Measurements from ENCODE around the gene ERICH6B. TPM values are rescaled to one million over a fixed set of nuclear protein-coding genes. Genes with fewer than 3 reads are reported as not detected.
"Not testable (repeated sequence)": the region's sequence is repeated elsewhere in the genome, so short reads cannot be mapped to it uniquely, and the experiment has no call there.

ERICH6B gene
- total RNA-seq: not detected

DNA sequence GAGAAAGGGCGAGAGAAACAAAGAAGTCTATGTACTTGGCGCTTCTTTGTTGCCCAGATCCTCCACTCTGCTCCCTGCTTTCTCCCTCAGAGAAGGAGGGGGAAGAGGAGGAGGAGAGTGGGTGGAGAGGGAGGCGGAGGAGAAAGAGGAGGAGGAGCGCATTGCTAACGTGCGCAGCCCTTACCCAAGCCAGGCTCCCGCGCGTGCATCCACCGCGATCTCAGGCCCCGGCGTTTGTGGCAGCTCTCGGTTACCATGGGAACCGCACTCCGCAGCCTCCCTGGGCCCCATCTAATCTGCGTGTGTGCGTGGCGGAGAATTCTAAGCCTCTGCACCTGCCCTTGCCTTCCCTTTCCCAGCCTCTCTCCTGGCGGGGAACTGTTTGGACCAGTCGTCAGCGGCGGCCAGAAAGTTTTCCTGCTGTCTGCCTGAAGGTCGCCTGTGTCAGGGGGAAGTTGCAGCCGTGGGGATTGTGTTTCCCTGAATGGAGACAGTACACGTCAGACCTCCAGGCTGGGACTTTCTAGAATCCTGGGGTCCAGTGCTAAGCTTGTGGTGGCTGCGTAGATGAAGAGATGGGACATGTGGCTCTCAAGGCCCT is at the start of gene ERICH6B:
TSS of gene ERICH6B (minus strand) at position 239 of the 601 bp plus-strand sequence. CDS start 18,734 bp downstream, outside the sequence.
- no peak for DNase-seq (ENCODE audit: low spot score)

DNA sequence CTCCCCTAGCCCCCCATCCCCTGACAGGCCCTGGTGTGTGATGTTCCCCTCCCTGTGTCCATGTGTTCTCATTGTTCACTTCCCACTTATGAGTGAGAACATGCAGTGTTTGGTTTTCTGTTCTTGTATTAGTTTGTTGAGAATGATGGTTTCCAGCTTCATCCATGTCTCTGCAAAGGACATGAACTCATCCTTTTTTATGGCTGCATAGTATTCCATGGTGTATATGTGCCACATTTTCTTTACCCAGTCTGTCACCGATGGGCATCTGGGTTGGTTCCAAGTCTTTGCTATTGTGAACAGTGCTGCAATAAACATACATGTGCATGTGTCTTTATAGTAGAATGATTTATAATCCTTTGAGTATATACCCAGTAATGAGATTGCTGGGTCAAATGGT is 47.4 kb upstream of the ERICH6B start:
- not testable (repeated sequence) for DNase-seq (ENCODE audit: low spot score)

DNA sequence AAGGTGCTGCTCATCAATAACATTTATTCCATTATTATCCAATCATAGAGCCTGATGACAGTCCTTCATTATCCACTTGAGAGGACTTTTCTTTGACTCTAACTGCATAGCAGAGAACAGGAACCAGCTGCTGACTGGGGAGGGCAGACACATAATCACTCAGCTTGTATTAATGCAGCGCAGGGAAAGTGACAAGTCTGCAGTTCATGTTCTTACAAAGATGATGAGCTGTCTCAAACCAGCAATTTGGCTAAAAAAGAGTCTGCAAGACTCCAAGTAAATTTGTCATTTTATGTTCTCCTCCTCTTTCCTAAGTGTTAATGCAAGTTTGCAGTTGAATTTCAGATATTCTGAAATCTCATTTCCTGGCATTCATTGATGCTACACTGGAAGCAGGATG is 46.6 kb upstream of the ERICH6B start:
- DNase-seq (ENCODE audit: low spot score): no peak

DNA sequence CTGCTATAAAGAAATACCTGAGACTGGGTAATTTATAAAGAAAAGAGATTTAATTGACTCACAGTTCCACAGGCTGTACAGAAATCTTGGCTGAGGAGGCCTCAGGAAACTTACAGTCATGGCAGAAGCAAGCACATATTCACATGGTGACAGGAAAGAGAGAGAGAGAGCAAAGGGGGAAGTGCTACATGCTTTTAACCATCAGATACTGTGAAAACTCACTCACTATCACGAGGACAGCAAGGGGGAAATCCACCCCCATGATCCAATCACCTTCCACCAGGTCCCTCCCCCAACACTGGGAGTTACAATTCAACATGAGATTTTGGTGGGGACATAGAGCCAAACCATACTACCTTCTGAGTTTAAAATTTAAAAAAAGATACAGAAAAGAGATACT is 44.9 kb upstream of the ERICH6B start:
- not testable (repeated sequence) for DNase-seq (ENCODE audit: low spot score)

DNA sequence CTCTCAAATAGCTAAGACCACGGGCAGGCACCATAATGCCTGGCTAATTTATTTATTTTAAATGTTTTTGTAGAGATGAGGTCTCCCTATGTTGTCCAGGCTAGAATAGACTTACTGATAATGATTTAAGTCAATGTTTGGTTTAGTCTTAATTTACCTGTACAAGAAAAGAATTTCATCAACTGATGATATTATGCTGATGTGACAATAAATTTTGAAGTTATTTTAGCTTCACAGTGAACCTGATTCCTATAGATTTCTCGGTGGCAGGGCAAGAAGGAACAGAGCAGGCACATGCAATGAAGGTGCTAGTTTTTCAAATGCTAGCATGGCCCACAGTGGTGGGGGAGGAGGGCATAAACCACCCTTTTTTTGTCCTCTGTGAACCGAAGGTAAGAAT is 44.0 kb upstream of the ERICH6B start:
- no peak for DNase-seq (ENCODE audit: low spot score)

DNA sequence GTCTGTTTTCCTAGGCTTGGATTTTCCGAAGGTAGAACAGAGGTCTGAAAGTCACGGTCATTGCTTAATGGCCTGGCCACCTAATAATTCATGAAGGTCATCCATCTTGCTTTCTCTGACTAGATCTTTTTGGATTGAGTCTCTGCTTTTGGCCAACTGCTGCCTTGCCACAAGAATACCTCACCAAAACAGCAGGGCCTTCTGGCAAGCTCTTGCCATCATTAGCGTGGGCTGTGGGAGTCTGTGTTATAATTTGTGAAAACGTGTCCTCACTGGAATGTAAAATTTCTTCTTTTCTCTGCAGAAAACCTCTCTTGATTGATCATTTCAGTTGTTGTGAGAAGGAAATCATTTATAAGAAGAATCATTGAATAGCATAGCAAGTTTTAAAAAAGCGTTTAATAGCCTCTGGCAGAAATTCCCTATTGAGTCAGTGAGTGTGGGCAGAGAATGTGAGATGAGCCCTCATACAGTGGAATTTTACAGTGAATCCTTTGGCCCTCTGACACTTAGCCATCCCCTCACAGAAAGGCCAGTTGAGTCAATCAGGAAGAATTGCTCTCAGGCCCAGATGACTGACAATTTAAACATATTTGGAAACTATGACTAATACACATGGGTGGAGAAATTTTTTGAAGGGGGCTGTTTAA is 43.2 kb upstream of the ERICH6B start:
- no peak for DNase-seq (ENCODE audit: low spot score)

DNA sequence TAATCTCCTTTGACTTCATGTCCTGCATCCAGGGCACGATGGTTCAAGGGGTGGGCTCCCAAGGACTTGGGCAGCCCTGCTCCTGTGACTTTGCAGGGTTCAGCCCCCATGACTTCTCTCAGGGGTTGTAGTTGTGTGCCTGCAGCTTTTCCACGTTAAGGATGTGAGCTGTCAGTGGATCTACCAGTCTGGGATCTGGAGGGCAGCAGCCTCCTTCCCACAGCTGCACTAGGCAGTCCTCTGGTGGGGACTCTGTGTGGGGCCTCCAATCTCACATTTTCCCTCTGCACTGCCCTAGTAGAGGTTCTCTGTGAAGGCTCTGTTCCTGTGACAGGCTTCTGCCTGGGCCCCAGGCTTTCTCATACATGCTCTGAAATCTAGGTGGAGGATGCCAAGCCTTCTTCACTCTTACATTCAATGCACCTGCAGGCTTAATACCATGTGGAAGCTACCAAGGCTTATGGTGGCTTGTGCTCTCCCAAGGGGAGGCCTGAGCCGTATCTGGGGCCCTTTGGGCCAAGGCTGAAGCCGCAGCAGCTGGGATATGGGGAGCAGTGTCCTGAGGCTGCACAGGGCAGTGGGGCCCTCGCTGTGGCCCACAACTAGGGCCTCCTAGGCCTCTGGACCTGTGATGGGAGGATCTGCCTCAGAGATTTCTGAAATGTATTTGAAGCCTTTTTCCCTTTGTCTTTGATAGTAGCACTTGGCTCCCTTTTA is 39.3 kb upstream of the ERICH6B start:
- DNase-seq (ENCODE audit: low spot score): no peak

DNA sequence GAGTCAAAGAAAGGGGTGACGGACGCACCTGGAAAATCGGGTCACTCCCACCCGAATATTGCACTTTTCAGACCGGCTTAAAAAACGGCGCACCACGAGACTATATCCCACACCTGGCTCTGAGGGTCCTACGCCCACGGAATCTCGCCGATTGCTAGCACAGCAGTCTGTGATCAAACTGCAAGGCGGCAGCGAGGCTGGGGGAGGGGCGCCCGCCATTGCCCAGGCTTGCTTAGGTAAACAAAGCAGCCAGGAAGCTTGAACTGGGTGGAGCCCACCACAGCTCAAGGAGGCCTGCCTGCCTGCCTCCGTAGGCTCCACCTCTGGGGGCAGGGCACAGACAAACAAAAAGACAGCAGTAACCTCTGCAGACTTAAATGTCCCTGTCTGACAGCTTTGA is 29.7 kb upstream of the ERICH6B start:
- DNase-seq (ENCODE audit: low spot score): not testable (repeated sequence)

DNA sequence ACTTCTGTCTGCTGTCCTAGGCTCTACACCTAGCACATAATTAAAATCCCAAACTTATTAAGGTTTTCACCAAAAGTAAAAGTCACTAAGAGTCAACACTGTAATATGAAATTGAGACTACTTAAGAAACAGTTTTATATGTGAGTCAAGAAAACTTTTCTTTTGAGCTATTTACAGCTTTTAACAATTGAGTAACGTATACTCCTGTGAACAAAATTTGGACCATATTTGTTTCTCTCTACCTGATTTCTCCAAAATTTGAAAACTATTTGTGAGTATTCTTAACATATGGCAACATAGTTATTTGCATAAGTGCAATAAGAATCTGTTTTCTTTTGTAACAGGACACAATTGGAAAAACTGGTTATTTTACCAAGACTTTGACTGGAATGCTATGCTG is 26.6 kb upstream of the ERICH6B start:
- DNase-seq (ENCODE audit: low spot score): not testable (repeated sequence)

DNA sequence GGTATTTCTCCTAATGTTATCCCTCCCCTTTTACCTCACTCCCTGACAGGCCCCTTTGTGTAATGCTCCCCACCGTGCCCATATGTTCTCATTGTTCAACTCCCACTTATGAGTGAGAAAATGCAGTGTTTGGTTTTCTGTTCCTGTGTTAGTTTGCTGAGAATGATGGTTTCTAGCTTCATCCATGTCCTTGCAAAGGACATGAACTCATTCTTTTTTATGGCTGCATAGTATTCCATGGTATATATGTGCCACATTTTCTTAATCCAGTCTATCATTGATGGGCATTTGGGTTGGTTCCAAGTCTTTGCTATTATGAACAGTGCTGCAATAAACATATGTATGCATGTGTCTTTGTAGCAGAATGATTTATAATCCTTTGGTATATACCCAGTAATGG is 19.8 kb upstream of the ERICH6B start:
- DNase-seq (ENCODE audit: low spot score): not testable (repeated sequence)

DNA sequence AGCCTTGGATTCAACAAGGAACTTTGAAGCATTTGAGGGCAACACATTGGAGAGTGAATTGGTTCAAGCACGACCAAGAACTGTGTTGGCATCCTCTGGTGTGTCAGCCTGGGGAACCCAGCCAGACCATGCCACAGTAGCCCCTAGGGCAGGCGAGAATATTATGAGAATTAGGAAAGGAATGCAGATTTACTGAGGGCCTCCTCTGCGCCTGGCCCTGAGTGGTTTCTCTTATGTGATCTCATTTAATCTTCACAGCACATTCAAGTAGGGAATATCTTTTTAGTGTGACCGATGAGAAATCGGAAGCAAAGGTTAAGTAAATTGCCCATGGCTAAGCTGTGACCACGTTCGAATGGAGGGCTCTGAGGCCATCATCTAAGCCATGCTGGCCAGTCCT is 15.3 kb upstream of the ERICH6B start:
- DNase-seq (ENCODE audit: low spot score): no peak

DNA sequence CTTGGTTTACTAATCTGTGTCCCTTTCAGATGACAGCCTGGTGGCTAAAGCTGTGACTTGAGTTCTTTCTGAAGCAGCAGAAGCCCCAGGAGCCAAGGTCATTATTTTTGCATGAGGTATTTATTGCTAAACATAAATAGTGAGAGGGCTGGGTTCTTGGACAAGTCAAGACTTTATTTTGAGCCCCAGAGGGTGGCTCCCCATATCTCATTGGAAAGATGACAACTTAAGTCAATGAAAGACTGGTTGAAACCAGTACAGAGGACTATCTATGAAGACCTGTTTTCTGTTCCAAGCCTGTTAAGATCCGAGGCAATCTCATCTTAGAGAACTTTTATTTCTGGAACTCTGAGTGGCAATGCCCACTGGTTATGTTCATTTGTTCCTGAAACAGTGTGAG is 14.4 kb upstream of the ERICH6B start:
- no peak for DNase-seq (ENCODE audit: low spot score)

DNA sequence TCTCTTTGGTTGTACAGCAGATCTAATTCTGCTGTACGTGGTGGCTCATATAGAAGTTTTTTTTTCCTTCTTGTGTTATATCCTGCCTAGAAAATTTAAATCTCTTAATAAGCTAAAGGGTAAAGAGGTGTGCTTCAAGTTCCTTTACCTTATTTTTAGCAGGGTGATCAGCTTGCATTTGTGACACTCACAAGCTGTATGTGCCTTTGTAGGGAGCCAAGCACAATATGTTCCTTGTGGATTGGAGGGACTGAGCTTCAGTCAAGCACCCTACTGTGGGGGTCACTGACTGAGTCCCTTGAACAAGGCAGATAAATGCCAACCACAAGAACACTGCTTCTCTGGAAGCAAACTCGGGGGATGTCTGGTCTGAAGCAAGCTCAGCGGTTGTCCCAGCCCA is 12.6 kb upstream of the ERICH6B start:
- DNase-seq (ENCODE audit: low spot score): no peak

DNA sequence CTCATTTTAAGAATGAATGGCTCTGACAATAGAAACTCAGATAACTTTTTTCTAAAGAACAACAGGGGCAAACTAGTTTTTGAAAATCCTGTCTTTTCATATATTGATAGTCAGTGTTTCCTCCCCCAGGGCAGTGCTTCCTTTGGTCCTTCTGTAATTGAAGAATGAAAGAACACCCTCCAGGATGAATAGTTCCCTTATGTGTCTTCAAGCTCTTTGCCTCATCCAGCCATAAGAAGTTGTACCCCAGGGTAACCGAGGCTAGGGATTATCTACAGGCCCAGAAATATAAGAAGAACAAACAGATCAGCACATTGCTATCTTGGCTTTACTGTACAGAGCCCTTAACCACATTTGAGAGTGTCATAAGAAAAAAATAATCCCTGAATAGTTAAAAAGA is 12.1 kb upstream of the ERICH6B start:
- no peak for DNase-seq (ENCODE audit: low spot score)

DNA sequence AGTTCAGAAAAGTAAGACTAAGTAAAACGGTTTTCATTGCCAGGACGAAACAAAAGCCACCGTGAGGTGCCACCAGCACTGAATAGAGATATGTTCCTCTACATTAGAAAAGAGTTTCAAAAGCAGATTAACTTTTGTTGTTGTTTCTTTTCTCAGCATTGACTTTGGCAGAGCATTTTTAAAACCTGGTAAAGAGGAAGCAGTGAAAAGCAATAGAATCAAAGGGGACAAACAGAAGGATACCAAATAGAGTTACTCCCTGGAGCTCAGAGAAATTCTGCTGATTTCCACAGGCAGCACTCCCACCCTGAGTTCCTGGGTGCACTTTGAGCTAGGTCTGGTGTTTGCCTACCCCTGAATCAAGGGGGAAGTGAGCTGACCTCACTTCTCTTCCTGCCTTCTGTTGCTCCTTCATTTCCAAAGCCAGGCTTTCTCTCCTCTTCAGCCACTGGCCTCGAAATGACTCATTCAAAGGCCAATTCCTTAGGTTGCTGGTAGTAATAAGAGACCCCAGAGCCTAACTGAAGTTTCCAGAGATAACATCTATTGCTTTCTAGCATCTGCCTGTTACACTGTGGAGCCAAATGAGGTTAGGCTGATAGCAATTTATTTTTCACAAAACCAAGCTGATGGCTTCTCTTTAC is 11.3 kb upstream of the ERICH6B start:
- DNase-seq (ENCODE audit: low spot score): no peak

DNA sequence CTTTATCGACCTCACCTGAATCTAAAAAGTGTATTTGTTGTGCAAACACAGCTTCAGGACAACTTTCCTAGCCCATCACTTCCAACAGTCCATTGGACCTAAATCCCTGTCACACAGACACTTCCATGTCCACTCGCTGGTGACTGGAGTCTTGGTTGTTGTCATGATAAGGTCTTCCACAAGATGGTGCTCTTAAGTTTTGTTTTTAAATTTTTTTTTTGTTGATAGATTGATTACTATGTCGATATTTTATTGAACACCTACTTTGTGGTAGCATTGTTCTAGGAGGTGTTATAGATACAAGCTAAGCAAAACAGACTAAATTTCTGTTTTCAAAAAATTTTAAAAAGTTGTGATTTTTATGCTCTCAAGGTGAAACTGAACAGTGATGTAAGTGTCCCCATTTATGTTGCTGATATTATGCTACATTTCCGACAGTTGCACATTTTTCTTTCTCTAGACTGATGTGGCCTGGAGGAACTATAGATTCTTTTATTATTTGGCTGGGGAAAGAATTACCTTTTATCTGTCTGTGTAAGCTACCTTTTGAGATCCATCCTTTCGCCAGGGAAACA is 8.1 kb upstream of the ERICH6B start:
- no peak for DNase-seq (ENCODE audit: low spot score)

DNA sequence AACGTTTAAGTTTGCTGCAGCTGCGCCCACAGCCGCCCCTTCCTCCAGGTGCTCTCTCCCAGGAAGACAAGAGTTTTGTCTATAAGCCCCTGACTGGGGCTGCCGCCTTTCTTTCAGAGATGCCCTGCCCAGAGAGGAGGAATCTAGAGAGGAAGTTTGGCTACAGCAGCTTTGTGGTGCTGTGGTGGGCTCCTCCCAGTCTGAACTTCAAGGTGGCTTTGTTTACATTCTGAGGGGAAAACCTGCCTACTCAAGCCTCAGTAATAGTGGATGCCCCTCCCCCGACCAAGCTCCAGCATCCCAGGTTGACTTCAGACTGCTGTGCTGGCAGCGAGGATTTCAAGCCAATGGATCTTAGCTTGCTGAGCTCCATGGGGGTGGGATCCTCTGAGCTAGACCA is 6.4 kb upstream of the ERICH6B start:
- DNase-seq (ENCODE audit: low spot score): no peak

DNA sequence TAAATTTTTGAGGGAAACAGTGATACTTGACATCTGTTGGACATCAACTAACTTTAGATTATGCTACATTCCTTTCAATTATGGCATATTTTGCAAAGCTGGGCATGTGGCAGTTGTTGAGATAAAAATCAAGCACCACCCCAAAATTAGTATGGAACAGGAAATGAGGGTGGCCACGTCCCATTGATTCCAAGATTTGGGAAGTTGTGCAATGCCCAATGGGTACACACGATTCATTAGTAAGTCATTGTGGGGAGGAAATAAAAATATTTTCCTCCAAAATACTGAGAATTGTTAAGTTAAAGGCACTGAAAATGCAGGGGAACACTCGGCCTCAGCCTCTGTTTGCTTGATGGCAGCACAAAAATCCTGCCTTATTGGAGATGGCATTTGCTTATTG is 7.6 kb downstream of the ERICH6B start:
- no peak for DNase-seq (ENCODE audit: low spot score)

DNA sequence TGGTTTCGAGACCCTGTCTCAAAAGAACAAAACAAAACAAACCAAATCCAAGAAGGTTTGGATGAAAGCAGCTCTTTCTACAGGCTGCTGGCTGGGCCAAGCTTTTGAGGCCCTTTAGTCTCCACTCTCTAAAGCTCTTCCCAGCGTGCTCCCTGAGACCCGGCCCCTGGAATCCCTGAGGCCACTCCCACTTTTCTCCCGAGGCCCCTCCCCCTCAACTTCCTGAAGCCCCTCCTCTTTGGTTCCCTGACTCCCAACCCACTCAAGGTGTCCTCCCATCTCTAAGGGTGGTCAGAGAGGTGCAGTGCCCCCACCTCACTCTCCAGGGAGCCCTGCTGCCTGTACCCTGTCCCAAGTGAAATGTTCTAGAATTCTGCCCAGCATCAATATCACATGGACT is 10.6 kb downstream of the ERICH6B start:
- no peak for DNase-seq (ENCODE audit: low spot score)

DNA sequence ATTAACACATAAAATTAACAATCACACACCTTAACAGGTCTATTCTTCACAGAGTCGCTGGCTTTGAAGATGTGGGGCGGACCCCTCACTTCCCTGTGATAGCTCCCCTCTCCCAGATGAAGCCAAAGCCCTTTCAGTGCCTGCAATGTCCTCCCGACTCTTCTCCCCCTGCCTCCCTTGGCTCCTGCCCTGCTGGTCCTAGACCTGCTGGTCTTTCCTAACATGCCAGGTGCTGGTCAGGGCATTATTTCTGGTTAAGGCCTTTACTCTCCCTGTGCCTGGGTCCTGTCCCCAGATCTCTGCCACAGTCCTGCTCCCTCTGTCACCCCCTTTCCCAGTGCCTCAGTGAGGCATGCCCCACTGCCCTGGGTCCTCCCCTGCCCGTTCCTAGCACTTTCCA is 12.2 kb downstream of the ERICH6B start:
- DNase-seq (ENCODE audit: low spot score): no peak

DNA sequence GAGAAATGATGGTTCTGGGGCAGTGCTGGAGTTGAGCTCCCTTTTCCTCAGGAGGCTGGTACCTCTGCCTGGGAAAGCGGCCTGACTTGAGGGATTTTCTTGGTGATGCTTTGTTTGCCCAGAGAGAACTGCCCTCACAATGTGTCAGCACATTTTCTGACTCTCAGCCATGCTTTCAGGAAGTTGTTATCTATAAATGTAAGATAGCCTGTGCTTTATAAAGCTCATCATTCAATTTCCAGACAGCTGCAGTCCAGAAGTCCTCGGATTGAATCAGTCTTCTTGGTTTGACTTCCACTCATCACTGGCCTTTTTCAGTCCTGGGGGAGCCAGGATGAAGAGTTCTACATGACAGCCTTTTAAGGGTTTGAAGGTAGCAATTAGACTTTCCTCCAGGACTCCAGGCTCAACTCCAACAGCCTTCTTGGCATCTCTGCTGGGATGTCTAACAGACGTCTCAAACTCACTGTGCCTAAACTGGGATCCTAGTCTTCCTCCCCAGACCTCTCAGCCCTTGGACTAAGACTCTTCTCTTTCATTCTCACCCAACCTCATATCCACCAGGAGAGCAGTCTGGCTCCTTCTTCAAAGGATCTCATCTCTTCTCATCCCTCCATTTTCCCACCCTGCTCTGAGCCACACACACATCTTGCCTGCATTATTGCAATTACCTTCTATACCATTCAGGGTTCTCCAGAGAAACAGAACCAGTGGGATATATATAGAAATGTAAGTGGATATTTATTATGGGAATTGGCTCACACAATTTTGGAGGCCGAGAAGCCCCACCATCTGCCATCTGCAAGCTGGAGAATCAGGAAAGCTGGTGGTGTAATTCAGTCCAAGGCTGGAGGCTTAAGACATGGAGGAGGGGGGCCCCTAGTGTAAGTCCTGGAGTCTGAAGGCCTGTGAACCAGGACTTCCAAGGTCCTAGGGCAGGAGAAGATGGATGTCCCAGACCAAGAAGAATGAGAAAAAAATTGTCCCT is 13.1 kb downstream of the ERICH6B start:
- no peak for DNase-seq (ENCODE audit: low spot score)

All from mucosa of gallbladder (tissue), 1 donor.